IMR-90 (cell line): ENCODE measurements around the gene INTS12. TPM values are rescaled to one million over a fixed set of nuclear protein-coding genes. Genes with fewer than 3 reads are reported as not detected.

Experiments used
- ATAC-seq: fragments of 200-7000 bp; cut with Tn5 transposase; 2 replicates; pipeline ENCODE4 v1.9.1; 2020; ENCODE audit warnings: low read depth, mild to moderate bottlenecking, moderate library complexity
- BruUV-seq: library from RNA; stranded (reverse); fragments of 400-500 nt; replicated peaks from 2 replicates; lab custom pipeline; 2021; lab: Mats Ljungman, UMichigan
- CTCF ChIA-PET: fragments of 300-600 bp; formaldehyde crosslinking; extraction: SDS; loops from one replicate; lab custom pipeline; 2021; ENCODE audit warnings: antibody characterized with exemption; lab: Yijun Ruan, JAX
- POLR2A ChIA-PET: fragments of 300-600 bp; sonication (Branson Sonifier 250); formaldehyde crosslinking; loops from one replicate; lab custom pipeline; 2022; ENCODE audit warnings: antibody characterized with exemption; ENCODE audit not compliant: unreplicated experiment; lab: Charles Lee
- DNase-seq: peaks from one replicate; pipeline ENCODE4 v3.0.0; 2013
- H2AFZ ChIP-seq: replicated peaks from 2 replicates; pipeline ENCODE3; 2013; ENCODE audit warnings: low read length, mild to moderate bottlenecking; ENCODE audit not compliant: poor library complexity
- H2AK5ac ChIP-seq: 2 replicates; pipeline ENCODE4 v1.6.1; 2013; ENCODE audit warnings: low read depth, low read length, inconsistent platforms
- H2AK9ac ChIP-seq: replicated peaks from 2 replicates; pipeline ENCODE3; 2013; ENCODE audit warnings: mild to moderate bottlenecking, low read depth, low read length, moderate library complexity; ENCODE audit not compliant: poor library complexity
- H2BK120ac ChIP-seq: 2 replicates; pipeline ENCODE4 v1.6.1; 2013; ENCODE audit warnings: low read depth, low read length, inconsistent platforms
- H2BK15ac ChIP-seq: 3 replicates; pipeline ENCODE4 v1.6.1; 2013; ENCODE audit warnings: low read depth, low read length, inconsistent platforms
- H2BK20ac ChIP-seq: 2 replicates; pipeline ENCODE4 v1.6.1; 2013; ENCODE audit warnings: low read depth, mild to moderate bottlenecking, inconsistent platforms, low read length, moderate library complexity
- H2BK5ac ChIP-seq: 2 replicates; pipeline ENCODE4 v1.6.1; 2013; ENCODE audit warnings: mild to moderate bottlenecking, low read depth, low read length, inconsistent platforms; ENCODE audit not compliant: poor library complexity, severe bottlenecking
- H3K14ac ChIP-seq: replicated peaks from 2 replicates; pipeline ENCODE4 v1.6.1; 2013; ENCODE audit warnings: low read depth, low read length, inconsistent platforms
- H3K18ac ChIP-seq: 2 replicates; pipeline ENCODE4 v1.6.1; 2013; ENCODE audit warnings: low read depth, low read length, control low read depth
- H3K23ac ChIP-seq: 2 replicates; pipeline ENCODE4 v1.6.1; 2013; ENCODE audit warnings: low read depth, low read length, inconsistent platforms
- H3K27ac ChIP-seq: 2 replicates; pipeline ENCODE4 v1.5.1; 2013; ENCODE audit warnings: mild to moderate bottlenecking, control low read depth, low read length; ENCODE audit not compliant: insufficient read depth
- H3K27me3 ChIP-seq: 2 replicates; pipeline ENCODE4 v1.6.1; 2013; ENCODE audit warnings: low read length; ENCODE audit not compliant: control insufficient read depth, insufficient read depth
- H3K36me3 ChIP-seq: 2 replicates; pipeline ENCODE4 v1.6.1; 2013; ENCODE audit warnings: low read length, mixed read lengths; ENCODE audit not compliant: control insufficient read depth, insufficient read depth
- H3K4ac ChIP-seq: 2 replicates; pipeline ENCODE4 v1.6.1; 2013; ENCODE audit warnings: low read depth, low read length, inconsistent platforms
- H3K4me1 ChIP-seq: 2 replicates; pipeline ENCODE4 v1.6.1; 2013; ENCODE audit warnings: low read length, mixed read lengths; ENCODE audit not compliant: control insufficient read depth, insufficient read depth
- H3K4me2 ChIP-seq: 2 replicates; pipeline ENCODE4 v1.6.1; 2013; ENCODE audit warnings: low read depth, mild to moderate bottlenecking, control low read depth, low read length, moderate library complexity
- H3K4me3 ChIP-seq: 2 replicates; pipeline ENCODE4 v1.5.1; 2013; ENCODE audit warnings: low read depth, mild to moderate bottlenecking, control low read depth, low read length, moderate library complexity; ENCODE audit not compliant: insufficient read depth
- H3K56ac ChIP-seq: 2 replicates; pipeline ENCODE4 v1.6.1; 2013; ENCODE audit warnings: low read length, inconsistent platforms; ENCODE audit not compliant: insufficient read depth; ENCODE audit errors: extremely low read depth
- H3K79me1 ChIP-seq, 2 experiments: 2 replicates each; pipeline ENCODE4 v1.6.1; 2013; ENCODE audit warnings: low read length in 2 of 2, inconsistent platforms in 1 of 2, low read depth in 1 of 2
- H3K9ac ChIP-seq: 2 replicates; pipeline ENCODE4 v1.6.1; 2013; ENCODE audit warnings: low read depth, low read length, control low read depth
- H3K9me1 ChIP-seq: 2 replicates; pipeline ENCODE4 v1.6.1; 2013; ENCODE audit warnings: low read length, inconsistent platforms; ENCODE audit not compliant: insufficient read depth
- H3K9me3 ChIP-seq: 2 replicates; pipeline ENCODE4 v1.6.1; 2013; ENCODE audit warnings: low read length; ENCODE audit not compliant: control insufficient read depth, insufficient read depth
- H4K20me1 ChIP-seq: 2 replicates; pipeline ENCODE4 v1.6.1; 2013; ENCODE audit warnings: low read length, inconsistent platforms; ENCODE audit not compliant: insufficient read depth
- H4K5ac ChIP-seq: 2 replicates; pipeline ENCODE4 v1.6.1; 2013; ENCODE audit warnings: mild to moderate bottlenecking, low read depth, low read length, control low read depth
- H4K8ac ChIP-seq, 2 experiments: 2 replicates each; pipeline ENCODE4 v1.6.1; 2013; ENCODE audit warnings: low read depth in 2 of 2, low read length in 2 of 2, control low read depth in 1 of 2, inconsistent platforms in 1 of 2
- H4K91ac ChIP-seq: 2 replicates; pipeline ENCODE4 v1.6.1; 2013; ENCODE audit warnings: low read depth, low read length, inconsistent platforms; ENCODE audit not compliant: insufficient read depth
- BHLHE40 ChIP-seq: fragments of 150-350 bp; IDR thresholded peaks from 2 replicates; pipeline ENCODE4 v1.6.1; 2016; ENCODE audit warnings: mild to moderate bottlenecking, low read depth, low read length
- CEBPB ChIP-seq: IDR thresholded peaks from 2 replicates; pipeline ENCODE4 v1.6.1; 2012; ENCODE audit warnings: low read depth, low read length, improper control_type of control experiment
- FOS ChIP-seq: fragments of 150-350 bp; IDR thresholded peaks from 2 replicates; pipeline ENCODE4 v1.6.1; 2016; ENCODE audit warnings: low read depth, low read length
- MAZ ChIP-seq: IDR thresholded peaks from 2 replicates; pipeline ENCODE4 v1.6.1; 2012; ENCODE audit warnings: low read depth, mild to moderate bottlenecking, low read length, improper control_type of control experiment, moderate library complexity, borderline replicate concordance
- RAD21 ChIP-seq: IDR thresholded peaks from 2 replicates; pipeline ENCODE4 v1.6.1; 2012; ENCODE audit warnings: low read length, improper control_type of control experiment
- WGBS, 2 experiments: methylation state at CpG; one replicate each; pipeline versions ENCODE4 v1.1.5 to v1.1.7; 2013; ENCODE audit warnings: missing lambda C conversion rate in 2 of 2; ENCODE audit not compliant: insufficient read length in 1 of 2; ENCODE audit errors: extremely low coverage in 2 of 2; 5-methylcytosine and 5-hydroxymethylcytosine counted together
- dilution Hi-C: fragments of 300-500 bp; cut with HindIII; formaldehyde crosslinking; loops from one replicate; pipeline ENCODE4 v1.14.3; 2018; ENCODE audit warnings: low sequenced_read_pairs; ENCODE audit not compliant: unreplicated experiment
- in situ Hi-C: fragments of 300-500 bp; cut with MboI; formaldehyde crosslinking; loops from 3 replicates; pipeline ENCODE4 v1.14.3; 2019; ENCODE audit warnings: low sequenced_read_pairs, inconsistent platforms, mixed read lengths
- intact Hi-C: fragments of 100-400 bp; cut with micrococcal nuclease; formaldehyde crosslinking; loops from 2 replicates; pipeline ENCODE4 v1.10.0; 2022
- polyA plus RNA-seq, 3 experiments: library from polyadenylated mRNA; depleted of rRNA; stranded (reverse); fragments of >200 nt; gene quantifications; 2 replicates each; pipeline ENCODE4 v1.2.3, GENCODE V29; 2012; ENCODE audit warnings: low replicate concordance in 1 of 3
- total RNA-seq: library from RNA; depleted of rRNA; stranded (reverse); fragments of >200 nt; gene quantifications from 2 replicates; pipeline ENCODE4 v1.2.3, GENCODE V29; 2012

Gene INTS12
- total and polyA plus RNA-seq, 2 of the 4 experiments (the other 2 are of a cell fraction), result 27.5 to 36.0 TPM

DNA sequence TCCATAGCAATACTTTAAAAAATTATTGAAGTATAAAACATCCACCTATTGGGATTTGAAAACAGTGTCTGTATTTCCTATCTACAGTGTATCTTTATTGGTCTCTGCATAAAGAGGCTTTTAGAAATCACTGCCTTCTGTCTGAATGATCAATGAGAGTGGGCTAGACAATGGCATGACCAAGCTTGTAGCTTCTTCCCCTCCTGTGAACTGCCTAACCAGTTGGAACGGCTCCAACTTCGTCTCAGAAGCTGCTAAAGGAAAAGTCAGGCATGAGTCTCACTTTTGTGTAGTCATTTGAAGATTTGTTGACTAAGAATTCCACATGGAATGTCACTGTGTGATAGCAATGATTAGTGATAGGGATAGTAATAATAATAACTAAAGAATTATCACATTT, 64.2 kb downstream of the INTS12 start:
- H2BK120ac ChIP-seq, result no peak overlapping the region
- H3K79me1 ChIP-seq, result no peaks in the 10 kb centered on the region
- H3K9me3 ChIP-seq, result no peaks in the 10 kb centered on the region
- ChIA-PET CTCF (no interaction called here), POLR2A (no interaction called here)
- H3K9ac ChIP-seq, result no peak overlapping the region
- no peak overlapping the region for H2BK15ac ChIP-seq
- no peak overlapping the region for H3K27ac ChIP-seq
- BruUV-seq, result no TSS peak
- in situ Hi-C loops (no loop called here), intact Hi-C loops (no loop called here), dilution Hi-C loops (no loop called here)
- no peak for ATAC-seq
- no peak overlapping the region for H2BK20ac ChIP-seq
- H3K4me3 ChIP-seq, result no peak overlapping the region
- H2AK5ac ChIP-seq, result no peak overlapping the region
- no peak overlapping the region for H3K4me2 ChIP-seq
- H3K36me3 ChIP-seq, result no peaks in the 10 kb centered on the region
- TF ChIP-seq FOS, result no peak
- TF ChIP-seq MAZ, result no peak
- no peak for TF ChIP-seq RAD21
- no peak for TF ChIP-seq BHLHE40
- TF ChIP-seq CEBPB, result no peak
- H4K91ac ChIP-seq, result no peak overlapping the region
- no peaks in the 10 kb centered on the region for H3K4me1 ChIP-seq
- DNase-seq, result no peak
- H2AK9ac ChIP-seq, result no peak overlapping the region
- no peak overlapping the region for H4K5ac ChIP-seq
- no CpG with 5 or more reads among the region's 2 CpGs for WGBS, 2 experiments
- H3K4ac ChIP-seq, result no peak overlapping the region
- H3K14ac ChIP-seq, result no peak overlapping the region
- H2BK5ac ChIP-seq, result no peak overlapping the region
- H3K56ac ChIP-seq, result no peak overlapping the region
- no peak overlapping the region for H3K23ac ChIP-seq
- H3K18ac ChIP-seq, result no peak overlapping the region
- no peaks in the 10 kb centered on the region for H3K9me1 ChIP-seq
- H4K20me1 ChIP-seq, result no peaks in the 10 kb centered on the region
- no peak overlapping the region for H2AFZ ChIP-seq
- no peak overlapping the region for H4K8ac ChIP-seq
- H3K27me3 ChIP-seq, result no peaks in the 10 kb centered on the region
